ENCODE results near the gene MYMX.
"Not testable (repeated sequence)": the region's sequence is repeated elsewhere in the genome, so short reads cannot be mapped to it uniquely, and the experiment has no call there.

MYMX gene

DNA sequence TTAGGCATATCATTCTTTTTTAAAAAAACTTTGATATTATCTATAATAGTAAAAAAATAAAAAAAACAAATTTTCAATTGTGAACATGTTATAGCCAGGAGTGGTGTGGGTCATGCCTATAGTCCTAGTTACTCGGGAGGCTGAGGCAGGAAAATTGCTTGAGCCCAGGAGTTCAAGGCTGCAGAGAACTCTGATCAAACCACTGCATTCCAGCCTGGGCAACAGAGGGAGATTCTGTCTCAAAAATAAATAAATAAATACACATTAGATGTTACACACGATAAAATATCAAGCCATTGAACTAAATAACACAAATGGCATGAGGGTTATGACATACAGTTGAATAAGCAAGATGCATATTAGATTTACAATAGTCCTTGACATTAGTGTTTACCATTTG is 27.9 kb upstream of the MYMX start:
- TF ChIP-seq, protein P1, sequence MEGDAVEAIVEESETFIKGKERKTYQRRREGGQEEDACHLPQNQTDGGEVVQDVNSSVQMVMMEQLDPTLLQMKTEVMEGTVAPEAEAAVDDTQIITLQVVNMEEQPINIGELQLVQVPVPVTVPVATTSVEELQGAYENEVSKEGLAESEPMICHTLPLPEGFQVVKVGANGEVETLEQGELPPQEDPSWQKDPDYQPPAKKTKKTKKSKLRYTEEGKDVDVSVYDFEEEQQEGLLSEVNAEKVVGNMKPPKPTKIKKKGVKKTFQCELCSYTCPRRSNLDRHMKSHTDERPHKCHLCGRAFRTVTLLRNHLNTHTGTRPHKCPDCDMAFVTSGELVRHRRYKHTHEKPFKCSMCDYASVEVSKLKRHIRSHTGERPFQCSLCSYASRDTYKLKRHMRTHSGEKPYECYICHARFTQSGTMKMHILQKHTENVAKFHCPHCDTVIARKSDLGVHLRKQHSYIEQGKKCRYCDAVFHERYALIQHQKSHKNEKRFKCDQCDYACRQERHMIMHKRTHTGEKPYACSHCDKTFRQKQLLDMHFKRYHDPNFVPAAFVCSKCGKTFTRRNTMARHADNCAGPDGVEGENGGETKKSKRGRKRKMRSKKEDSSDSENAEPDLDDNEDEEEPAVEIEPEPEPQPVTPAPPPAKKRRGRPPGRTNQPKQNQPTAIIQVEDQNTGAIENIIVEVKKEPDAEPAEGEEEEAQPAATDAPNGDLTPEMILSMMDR (IDR thresholded peaks at IDR 0.05): no peak
- no peak for DNase-seq (ENCODE audit: low spot score)

DNA sequence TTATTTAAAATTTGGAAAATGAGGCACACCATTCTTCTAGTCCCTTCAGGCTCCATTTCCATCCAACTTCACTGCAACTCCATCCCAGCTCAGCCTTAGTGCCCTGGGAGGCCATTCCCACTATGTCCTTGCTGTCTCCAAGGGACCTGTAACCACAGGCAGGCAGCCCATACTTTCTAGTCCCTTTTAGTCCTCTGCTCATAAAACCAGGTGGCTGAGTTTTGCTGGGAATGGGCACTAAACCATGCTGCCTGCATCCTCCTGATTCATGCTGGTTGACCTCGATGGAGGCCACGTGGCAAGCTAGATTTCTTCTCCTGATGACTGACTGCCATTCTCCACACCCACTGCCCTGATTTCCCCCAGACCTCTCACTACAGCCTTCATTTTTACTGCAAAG is 27.5 kb upstream of the MYMX start:
- TF ChIP-seq, protein P1 (IDR thresholded peaks at IDR 0.05): no peak
- no peak for DNase-seq (ENCODE audit: low spot score)
- Histone ChIP-seq H3K27ac (no peak overlapping the region), H3K4me3 (no peak overlapping the region)

More for the DNA sequence above, 27.9 kb upstream of the MYMX start:
- Histone ChIP-seq H3K4me3 (no peak overlapping the region), H3K27ac (no peak overlapping the region)

DNA sequence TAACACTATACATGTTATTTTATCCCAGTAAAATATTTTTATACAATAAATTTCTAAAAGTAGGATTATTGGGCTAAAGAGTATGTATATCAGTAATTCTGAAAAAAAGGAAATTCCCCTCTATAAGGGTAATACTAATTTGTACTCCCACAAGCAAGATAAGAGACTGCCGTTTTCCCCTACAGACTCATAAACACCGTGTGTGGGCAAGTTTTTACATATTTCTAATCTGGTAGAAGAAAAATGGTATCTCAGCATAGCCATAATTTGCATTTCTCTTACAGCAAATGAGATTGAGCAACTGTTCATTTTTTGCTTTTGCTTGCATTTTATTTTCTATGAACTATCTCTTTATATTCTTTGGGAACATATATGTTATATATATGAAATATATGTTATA is 26.0 kb upstream of the MYMX start:
- TF ChIP-seq, protein P1 (IDR thresholded peaks at IDR 0.05): no peak
- no peak overlapping the region for H3K27ac ChIP-seq
- H3K4me3 ChIP-seq: no peak overlapping the region
- DNase-seq (ENCODE audit: low spot score): no peak

DNA sequence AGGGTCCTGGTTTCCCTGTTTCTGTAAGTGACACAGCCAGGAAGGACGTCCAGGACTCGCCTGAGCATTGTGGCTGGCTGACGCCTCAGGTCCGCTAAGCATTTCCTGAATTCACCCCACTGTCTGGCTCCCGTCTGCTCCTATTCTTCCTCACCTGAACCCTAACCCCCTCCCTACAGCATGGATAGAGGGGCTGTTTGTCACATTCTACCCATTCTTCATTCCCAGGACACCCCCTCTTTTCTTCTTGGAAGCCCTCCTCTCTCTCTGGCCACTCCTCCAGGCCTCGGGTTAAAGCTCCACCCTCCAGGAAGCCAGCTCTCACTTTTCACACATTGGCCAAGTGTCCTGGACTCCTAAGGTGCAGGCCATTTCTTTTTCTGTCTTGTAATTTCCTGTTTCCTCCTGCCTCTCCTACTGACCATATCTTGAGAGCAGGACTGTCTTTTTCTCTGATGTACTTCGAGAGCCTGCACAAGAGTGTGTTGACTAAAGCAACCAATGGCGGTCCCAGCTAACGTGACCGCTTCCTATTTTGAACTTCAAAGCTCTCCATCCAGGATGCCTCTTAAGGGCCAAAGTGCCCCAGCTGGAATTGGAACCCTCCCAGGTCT is 24.2 kb upstream of the MYMX start:
- TF ChIP-seq, protein P1 (IDR thresholded peaks at IDR 0.05): no peak
- H3K27ac ChIP-seq: no peak overlapping the region
- no peak overlapping the region for H3K4me3 ChIP-seq
- DNase-seq (ENCODE audit: low spot score): no peak

DNA sequence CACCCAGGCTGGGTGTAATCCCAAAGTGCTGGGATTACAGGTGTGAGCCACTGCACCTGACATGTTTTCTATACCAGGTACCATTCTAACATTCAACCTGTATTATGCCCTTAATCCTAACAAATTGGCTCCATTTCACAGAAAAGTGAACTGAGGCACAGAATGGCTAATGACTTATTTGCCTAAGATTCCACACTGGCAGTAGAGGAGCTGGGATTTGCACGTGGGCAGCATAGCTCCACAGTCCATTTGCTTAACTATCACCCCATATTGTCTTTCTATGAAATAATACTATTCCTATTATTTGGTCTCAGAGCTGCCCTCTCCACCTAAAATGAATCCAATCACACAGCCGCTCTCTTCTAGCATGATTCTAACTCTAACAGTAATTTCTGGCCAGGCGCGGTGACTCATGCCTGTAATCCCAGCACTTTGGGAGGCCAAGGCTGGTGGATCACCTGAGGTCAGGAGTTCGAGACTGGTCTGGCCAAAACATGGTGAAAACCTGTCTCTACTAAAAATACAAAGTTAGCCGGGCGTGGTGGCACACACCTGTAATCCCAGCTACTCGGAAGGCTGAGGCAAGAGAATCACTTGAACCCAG is 23.3 kb upstream of the MYMX start:
- TF ChIP-seq, protein P1 (IDR thresholded peaks at IDR 0.05): no peak
- no peak overlapping the region for H3K4me3 ChIP-seq
- no peak for DNase-seq (ENCODE audit: low spot score)
- H3K27ac ChIP-seq: no peak overlapping the region

DNA sequence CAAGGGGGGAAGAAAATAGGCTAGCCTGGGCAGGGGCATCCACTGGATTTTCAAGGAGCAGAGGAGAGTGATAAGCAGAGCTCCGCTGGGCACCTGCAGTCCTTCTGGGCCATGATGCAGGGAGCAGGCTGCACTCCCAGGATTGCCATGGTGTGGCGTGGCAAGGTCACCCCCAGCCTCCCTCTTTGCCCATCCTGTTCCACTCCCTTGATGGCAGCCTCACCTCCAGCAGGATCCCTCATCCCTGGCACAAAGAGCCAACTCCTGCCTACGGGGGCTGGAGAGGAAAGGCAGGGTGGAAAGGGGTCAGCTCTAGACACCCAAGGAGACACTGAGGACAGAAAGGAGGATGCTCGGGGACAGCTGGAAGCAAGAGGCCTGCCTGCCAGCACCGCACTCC is 22.4 kb upstream of the MYMX start:
- no peak overlapping the region for H3K27ac ChIP-seq
- no peak for DNase-seq (ENCODE audit: low spot score)
- TF ChIP-seq, protein P1 (IDR thresholded peaks at IDR 0.05): no peak
- H3K4me3 ChIP-seq: no peak overlapping the region

DNA sequence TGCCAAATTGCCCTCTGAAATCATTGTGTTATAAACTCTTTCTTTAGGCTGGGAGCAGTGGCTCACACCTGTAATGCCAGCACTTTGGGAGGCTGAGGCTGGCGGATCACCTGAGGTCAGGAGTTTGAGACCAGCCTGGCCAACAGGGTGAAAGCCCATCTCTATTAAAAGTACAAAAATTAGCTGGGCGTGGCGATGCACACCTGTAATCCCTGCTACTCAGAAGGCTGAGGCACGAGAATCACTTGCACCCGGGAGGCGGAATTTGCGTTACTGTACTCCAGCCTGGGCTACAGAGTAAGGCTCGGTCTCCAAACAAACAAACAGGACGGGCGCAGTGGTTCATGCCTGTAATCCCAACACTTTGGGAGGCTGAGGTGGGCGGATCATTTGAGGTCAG is 20.4 kb upstream of the MYMX start:
- not testable (repeated sequence) for DNase-seq (ENCODE audit: low spot score); H3K27ac ChIP-seq; H3K4me3 ChIP-seq

Measured in coronary artery (tissue), 2 donors.